H7 (cell line): ENCODE measurements around the gene RNF8. TPM values are rescaled to one million over a fixed set of nuclear protein-coding genes. Genes with fewer than 3 reads are reported as not detected.
"Not testable (repeated sequence)": the region's sequence is repeated elsewhere in the genome, so short reads cannot be mapped to it uniquely, and the experiment has no call there.

ENCODE experiments used
- DNase-seq: peaks from one replicate; pipeline ENCODE4 v3.0.0; 2012
- H3K27me3 ChIP-seq: 2 replicates; pipeline ENCODE4 v1.6.0; 2011; ENCODE audit warnings: mild to moderate bottlenecking, low read length; ENCODE audit not compliant: control insufficient read depth, insufficient read depth
- H3K36me3 ChIP-seq: replicated peaks from 2 replicates; pipeline ENCODE4 v1.5.1; 2011; ENCODE audit warnings: low read length; ENCODE audit not compliant: control insufficient read depth, insufficient read depth
- H3K4me3 ChIP-seq: 2 replicates; pipeline ENCODE4 v1.5.1; 2011; ENCODE audit warnings: low read depth, mild to moderate bottlenecking, control low read depth, low read length, moderate library complexity; ENCODE audit not compliant: insufficient read depth
- total RNA-seq: library from RNA; depleted of rRNA; stranded (reverse); fragments of >200 nt; shearing (Covaris generic); gene quantifications from 2 replicates; pipeline ENCODE4 v1.2.3, GENCODE V29; 2014

The RNF8 gene
- total RNA-seq, 1 experiment from 2014 or later, result 32.2 TPM

DNA sequence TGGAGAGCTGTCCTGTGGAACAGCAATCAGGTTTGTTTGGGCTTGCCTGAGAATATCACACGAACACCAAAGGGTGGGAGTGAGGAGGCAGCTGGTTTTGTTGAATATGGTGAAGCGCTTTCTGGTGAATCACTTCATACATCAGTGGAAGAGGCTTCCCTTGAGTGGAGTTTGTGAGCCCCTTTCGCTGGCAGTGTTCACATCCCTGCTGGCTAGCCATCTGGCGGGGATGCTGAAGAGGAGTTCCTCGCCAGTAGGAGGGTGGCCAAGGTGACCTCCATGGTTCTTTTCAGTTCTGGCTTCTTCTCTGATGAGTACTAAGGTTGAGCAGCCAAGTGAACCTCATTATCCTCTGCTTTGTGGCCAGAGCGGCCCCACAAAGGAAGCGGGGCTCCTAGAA is 37.7 kb upstream of the RNF8 start:
- no peak for DNase-seq
- no peak overlapping the region for H3K4me3 ChIP-seq
- peaks cover 37% of the 10 kb centered on the region for H3K36me3 ChIP-seq
- no peaks in the 10 kb centered on the region for H3K27me3 ChIP-seq

DNA sequence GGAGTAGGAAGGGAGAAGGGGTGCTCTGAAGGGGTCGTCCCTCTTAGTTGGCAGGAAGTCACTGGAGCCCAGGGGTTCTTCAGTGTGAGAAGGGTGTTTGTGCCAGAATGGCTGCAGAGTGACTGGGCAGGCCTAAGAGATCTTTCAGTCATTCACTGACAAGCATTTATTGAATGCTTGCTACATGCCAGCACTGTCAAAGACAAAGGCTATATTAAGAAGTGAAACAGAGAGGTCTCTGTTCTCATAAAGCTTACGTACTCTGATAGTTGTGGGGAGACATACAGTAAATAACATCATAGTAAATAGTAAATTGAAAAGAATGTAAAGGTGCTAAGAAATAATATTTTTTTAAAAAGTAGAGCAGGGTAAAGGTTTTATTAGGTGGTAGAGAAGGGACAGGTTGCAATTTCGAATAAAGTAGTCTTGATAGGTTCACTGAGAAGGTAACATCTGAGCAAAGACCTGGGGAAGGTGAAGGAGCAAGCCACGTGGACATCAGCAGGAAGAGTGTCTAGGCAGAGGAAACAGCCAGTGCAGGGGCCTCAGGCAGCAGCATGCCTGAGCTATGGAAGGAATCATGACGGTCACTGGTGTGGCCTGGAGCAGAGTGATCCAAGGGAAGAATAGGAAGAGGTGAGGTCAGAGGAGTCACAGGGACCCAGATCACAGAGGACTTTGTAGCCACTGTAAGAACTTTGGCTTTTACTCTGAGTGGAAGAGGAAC is 36.3 kb upstream of the RNF8 start:
- no peak for DNase-seq
- H3K4me3 ChIP-seq, result no peak overlapping the region
- peaks cover 38% of the 10 kb centered on the region for H3K36me3 ChIP-seq
- H3K27me3 ChIP-seq, result no peaks in the 10 kb centered on the region

DNA sequence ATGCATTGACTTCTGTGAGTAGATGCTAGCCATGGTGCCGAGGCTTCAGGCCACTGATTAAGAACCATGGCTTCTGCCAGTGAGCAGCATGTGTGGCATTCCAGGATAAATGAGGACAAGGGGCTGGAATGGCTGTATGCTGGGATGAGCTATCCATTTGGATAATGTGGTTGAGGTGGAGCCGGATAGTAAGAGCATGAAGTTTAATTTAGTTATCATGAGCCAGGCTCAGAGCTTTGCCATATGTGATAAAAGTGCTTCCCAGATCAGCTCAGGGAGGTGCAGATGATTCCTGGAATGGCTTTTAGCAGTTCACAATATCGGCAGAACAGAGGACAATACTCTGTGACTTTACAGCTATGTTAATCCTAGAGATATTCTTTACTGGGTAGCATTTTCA is 34.6 kb upstream of the RNF8 start:
- no peak overlapping the region for H3K4me3 ChIP-seq
- H3K36me3 ChIP-seq, result peaks cover 32% of the 10 kb centered on the region
- no peaks in the 10 kb centered on the region for H3K27me3 ChIP-seq
- no peak for DNase-seq

DNA sequence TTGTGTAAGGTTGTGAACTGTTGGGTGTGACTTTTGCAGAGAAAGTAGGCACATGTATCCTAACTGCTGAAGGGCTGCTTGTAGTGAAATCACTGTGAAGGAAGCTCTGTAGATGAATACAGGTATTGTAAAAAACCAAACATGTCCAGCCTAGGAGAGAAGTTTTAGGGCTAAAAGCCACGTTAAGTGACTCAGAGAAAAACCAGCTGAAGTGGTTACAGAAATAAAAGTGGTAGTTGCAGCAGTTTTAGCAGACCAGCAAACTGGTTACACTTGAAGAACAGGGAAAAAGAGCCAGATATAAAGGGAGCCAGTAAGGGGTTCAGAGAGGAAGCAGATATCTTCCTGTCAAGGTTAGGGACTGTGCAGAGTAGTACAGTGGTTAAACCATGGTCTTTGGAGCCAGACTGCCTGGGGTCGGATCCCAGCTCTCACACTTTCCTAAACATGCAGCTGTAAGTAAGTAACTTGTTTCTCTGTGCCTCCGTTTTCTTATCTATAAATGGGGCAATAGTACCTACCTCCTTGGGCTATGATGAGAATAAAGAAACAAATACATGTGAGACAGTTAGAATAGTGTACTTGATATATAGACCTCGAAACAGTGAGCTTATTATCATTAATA is 33.8 kb upstream of the RNF8 start:
- DNase-seq, result no peak
- Histone ChIP-seq H3K4me3 (no peak overlapping the region), H3K27me3 (no peaks in the 10 kb centered on the region), H3K36me3 (peaks cover 32% of the 10 kb centered on the region)

DNA sequence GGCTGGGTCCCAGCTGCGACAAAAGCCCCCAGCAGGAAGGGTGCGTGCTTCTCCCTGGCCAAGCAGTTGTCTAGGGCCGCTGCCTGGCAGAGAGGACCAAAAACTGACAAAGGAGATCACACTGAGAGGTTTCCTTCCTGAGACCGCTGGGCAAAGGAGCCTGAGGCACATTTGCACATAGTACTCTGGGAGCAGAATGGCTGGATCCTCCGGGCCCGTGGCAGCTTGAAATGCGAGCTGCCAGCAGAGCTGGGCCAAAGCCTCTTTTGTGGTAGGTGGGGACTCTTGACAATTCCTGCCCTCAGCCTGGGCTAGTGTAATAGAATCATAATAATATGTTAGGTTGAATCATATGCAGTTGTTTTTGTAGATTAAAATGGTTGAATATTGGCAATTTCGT is 33.1 kb upstream of the RNF8 start:
- no peak for DNase-seq
- no peak overlapping the region for H3K4me3 ChIP-seq
- peaks cover 29% of the 10 kb centered on the region for H3K36me3 ChIP-seq
- no peaks in the 10 kb centered on the region for H3K27me3 ChIP-seq

DNA sequence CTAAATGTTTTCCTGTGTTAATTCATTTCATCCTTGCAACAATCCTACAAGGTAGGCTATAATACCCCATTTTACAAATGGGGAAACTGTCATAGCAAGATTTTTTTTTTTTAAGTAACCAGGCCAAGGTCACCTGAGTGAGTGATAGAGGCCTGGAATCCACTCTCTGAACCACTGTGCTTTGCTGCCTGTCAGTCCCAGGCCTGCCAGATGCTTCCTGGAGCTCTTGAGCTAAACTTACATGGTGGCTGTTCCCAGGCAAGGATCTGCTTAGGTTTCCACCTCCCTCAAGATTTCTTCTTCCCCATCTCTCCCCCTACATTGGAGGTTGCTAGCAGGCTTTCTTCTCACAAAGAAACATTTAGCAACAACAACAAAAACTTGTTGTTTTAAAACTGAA is 32.7 kb upstream of the RNF8 start:
- Histone ChIP-seq H3K36me3 (peaks cover 27% of the 10 kb centered on the region), H3K27me3 (no peaks in the 10 kb centered on the region), H3K4me3 (no peak overlapping the region)
- DNase-seq, result no peak

DNA sequence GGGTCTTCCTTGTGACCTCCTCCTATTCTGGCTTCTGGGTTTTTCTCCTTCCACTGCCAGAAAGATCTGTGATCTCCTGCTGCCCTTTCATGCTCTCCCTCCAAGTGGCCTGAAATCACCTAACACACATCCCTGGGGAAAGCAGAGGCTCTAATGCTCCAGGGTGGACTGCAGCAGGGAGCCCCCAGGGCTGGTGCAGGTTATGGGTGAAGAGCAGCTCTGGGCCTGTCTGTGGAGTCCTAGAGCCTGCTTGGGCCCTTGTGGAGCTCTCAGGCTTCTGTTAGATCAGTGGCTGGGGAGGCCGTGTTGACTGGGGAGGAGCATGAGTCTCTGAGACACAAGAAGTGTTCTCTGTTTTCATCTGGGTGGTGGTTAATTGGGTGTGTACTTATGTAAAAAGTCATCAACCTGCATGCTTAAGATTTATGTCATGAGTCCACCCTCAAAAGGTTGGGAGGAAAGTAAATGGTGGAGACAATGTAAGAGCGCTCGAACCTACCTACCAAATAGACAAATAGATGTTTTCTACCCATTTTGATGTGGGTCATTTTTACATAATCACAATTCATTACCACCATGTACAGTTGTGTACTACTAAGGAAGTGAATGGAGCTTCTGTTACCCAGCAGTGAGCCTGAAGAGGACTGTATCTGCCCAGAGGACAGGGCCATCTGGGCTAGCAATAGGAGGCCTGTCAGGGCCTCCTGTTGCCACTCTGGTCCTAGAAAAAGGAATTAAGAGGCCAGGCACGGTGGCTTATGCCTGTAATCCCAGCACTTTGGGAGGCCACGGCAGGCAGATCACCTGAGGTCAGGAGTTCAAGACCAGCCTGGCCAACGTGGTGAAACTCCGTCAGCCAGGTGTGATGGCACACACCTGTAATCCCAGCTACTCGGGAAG is 32.0 kb upstream of the RNF8 start:
- H3K4me3 ChIP-seq, result no peak overlapping the region
- no peak for DNase-seq

DNA sequence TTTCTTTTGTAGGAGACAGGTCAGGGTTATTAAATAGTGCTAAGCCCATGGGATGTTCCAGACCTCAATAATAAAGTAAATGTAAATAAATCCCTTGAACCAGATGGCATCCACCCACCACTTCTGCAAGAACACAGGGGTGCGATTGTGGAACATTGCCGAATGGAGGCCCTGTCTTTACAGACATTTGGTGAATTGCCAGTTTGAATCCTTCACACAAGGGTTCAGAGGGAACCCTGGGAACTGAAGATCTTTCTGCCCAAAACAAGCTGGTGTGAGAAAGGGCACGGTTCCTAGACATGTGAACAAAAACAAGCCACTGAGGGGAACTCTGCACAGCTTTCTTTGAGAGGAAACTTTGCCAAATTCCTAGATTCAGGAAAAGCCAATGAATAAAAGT is 30.2 kb upstream of the RNF8 start:
- Histone ChIP-seq H3K27me3 (no peaks in the 10 kb centered on the region), H3K4me3 (no peak overlapping the region), H3K36me3 (peaks cover 8% of the 10 kb centered on the region)
- no peak for DNase-seq

More for the DNA sequence above, 32.0 kb upstream of the RNF8 start:
- Histone ChIP-seq H3K36me3 (peaks cover 21% of the 10 kb centered on the region), H3K27me3 (no peaks in the 10 kb centered on the region)

DNA sequence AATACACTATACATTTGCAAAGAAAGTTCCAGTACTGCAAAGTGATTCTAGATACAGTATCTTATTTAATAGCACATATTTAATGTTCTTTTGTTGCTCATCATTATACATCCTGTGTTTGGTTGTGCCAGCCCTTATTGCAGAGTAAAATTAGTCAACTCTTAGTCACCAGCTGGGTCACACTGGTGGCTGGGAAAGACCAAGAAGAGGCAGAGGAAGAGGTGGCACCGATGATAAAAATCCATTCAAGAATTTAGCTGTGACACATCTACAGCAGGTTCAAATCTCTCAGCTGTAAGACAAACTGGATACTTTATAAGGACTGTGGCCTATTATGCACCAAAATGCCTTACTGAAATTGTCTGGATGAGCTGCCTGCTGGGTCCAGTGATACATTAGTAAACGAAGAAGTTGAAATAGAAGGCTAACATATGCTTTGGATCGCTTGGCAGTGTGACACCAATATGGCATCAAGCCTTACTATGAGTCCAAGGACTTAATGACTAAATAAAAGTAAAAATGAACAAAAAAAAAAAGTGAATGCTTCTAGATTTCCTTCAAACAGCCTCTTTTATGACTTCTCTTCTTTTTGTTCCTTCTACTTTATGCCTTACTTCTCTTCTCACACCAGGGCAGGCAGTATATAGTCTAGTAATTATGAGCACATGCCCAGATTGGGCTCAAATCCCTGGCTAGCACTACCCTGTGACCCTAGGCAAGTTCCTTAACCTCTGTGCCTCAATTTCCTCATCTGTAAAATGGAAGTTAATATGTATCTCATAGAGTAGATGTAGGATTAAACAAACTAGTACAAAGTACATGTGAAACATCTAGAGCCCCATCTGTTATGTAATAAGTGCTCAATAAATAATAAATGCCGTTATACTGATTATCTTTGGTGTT is 29.4 kb upstream of the RNF8 start:
- Histone ChIP-seq H3K27me3 (no peaks in the 10 kb centered on the region), H3K4me3 (no peak overlapping the region), H3K36me3 (peaks cover 7% of the 10 kb centered on the region)
- no peak for DNase-seq

DNA sequence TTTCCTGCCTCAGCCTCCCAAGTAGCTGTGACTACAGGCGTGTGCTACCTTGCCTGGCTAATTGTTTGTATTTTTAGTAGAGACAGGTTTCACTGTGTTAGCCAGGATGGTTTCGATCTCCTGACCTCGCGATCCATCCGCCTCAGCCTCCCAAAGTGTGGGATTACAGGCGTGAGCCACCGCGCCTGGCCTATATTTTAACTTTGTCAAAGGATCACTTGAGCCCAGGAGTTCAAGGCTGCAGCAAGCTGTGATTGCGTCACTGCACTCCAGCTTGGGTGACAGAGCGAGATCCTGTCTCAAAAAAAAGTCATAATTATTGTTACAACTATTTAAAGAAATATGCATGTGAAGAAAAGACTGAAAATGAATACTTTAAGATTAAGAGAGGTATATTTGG is 23.4 kb upstream of the RNF8 start:
- not testable (repeated sequence) for H3K36me3 ChIP-seq, H3K27me3 ChIP-seq, H3K4me3 ChIP-seq, DNase-seq

DNA sequence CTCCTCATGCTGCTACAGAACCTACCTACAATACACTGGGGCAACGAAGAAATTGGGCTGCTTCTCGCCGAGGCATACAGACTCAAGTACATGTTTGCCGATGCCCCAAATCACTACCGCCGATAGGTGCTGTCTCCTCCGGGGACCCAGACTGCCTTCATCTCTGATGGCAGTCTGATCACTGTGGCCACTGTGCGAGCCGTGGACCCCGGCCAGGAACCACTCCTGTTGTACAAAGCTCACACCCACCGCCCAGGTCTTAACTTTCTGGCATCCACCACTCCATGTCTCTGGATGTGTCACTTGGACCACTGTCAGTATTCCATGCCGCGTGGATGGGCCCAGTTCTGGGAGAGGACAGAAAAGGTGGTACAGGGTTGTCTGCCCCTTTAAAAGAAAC is 22.7 kb upstream of the RNF8 start:
- Histone ChIP-seq H3K4me3 (no peak overlapping the region), H3K27me3 (no peaks in the 10 kb centered on the region), H3K36me3 (peaks cover 4% of the 10 kb centered on the region)
- no peak for DNase-seq

DNA sequence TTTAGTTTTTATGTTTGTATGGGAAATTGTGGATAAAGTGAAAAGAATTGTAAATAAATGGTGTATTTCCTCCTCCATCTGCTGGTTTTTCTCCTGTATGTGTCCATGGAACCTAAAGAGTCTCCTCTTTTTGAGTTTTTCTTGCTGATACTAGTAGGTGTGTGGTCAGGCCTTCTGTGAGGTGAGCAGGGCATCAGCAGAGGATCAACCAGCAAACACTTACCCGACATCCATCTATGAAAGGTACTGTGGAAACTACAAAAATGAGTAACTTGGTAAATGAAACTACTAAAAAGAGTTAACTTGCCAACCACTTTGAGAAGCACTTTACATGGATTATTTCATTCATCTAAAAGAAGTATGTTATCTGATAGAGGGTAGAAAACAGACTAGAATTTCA is 20.9 kb upstream of the RNF8 start:
- peaks cover 4% of the 10 kb centered on the region for H3K36me3 ChIP-seq
- no peak overlapping the region for H3K4me3 ChIP-seq
- DNase-seq, result no peak
- H3K27me3 ChIP-seq, result no peaks in the 10 kb centered on the region

DNA sequence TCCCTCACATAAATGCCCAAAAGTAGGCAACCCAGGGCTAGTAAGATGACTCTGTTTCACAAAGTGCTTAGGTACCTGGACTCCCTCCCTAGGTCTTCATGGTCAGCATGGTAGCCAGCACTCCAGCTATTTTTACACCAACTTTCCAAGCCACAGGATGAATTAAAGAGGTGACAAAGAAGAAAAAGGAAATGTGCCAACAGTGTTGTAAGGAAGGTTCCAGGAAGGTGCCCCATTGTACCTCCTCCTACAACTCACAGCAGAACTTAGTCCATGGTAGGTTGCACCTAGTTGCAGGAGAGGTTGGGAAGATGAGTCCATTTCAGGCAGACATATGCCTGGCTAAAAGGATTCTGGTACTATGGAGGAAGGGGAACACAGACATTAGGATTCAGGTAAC is 19.7 kb upstream of the RNF8 start:
- peaks cover 4% of the 10 kb centered on the region for H3K36me3 ChIP-seq
- DNase-seq, result no peak

DNA sequence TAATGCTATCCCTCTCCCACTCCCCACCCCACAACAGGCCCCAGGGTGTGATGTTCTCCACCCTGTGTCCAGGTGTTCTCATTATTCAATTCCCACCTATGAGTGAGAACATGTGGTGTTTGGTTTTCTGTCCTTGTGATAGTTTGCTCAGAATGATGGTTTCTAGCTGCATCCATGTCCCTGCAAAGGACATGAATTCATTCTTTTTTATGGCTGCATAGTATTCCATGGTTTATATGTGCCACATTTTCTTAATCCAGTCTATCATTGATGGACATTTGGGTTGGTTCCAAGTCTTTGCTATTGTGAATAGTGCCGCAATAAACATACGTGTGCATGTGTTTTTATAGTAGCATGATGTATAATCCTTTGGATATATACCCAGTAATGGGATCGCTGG is 15.5 kb upstream of the RNF8 start:
- DNase-seq, H3K4me3 ChIP-seq, H3K36me3 ChIP-seq, H3K27me3 ChIP-seq: not testable (repeated sequence)

More for the DNA sequence above, 19.7 kb upstream of the RNF8 start:
- H3K27me3 ChIP-seq, result no peaks in the 10 kb centered on the region
- no peak overlapping the region for H3K4me3 ChIP-seq
